WERI-Rb-1 (cell line): ENCODE results near the gene SATB2.
A peak's percentile ranks its signal among the peaks of the same experiment; 100 is the strongest.

Source experiments
- DNase-seq: peaks from one replicate; pipeline ENCODE4 v3.0.0-alpha.2; 2020
- H3K27ac ChIP-seq: fragments of 250-450 bp; sonication (Bioruptor Pico); 2 replicates; pipeline ENCODE4 v1.5.1; 2020; ENCODE audit warnings: mild to moderate bottlenecking, moderate library complexity
- H3K27me3 ChIP-seq: fragments of 250-450 bp; sonication (Bioruptor Pico); 2 replicates; pipeline ENCODE4 v1.5.1; 2021; ENCODE audit warnings: mild to moderate bottlenecking, low read depth, moderate library complexity; ENCODE audit not compliant: insufficient read depth, severe bottlenecking
- H3K36me3 ChIP-seq: fragments of 250-450 bp; sonication (Bioruptor Pico); 2 replicates; pipeline ENCODE4 v1.5.1; 2020; ENCODE audit warnings: mild to moderate bottlenecking, moderate library complexity
- H3K4me3 ChIP-seq: 2 replicates; pipeline ENCODE4 v1.5.1; 2011; ENCODE audit warnings: low read depth, mild to moderate bottlenecking, control low read depth, low read length
- H3K9me3 ChIP-seq: fragments of 250-450 bp; sonication (Bioruptor Pico); 2 replicates; pipeline ENCODE4 v1.5.1; 2021; ENCODE audit warnings: mild to moderate bottlenecking, moderate library complexity; ENCODE audit not compliant: severe bottlenecking
- CTCF ChIP-seq: IDR thresholded peaks from 2 replicates; pipeline ENCODE4 v1.5.1; 2011; ENCODE audit warnings: low read depth, mild to moderate bottlenecking, control low read depth, inconsistent platforms, low read length

Gene SATB2

GRCh38 chr2:199322151-199322550 is 135.6 kb downstream of the SATB2 start:
- Histone ChIP-seq H3K9me3 (no peaks in the 10 kb centered on the region), H3K36me3 (peaks cover 22% of the 10 kb centered on the region), H3K27me3 (no peaks in the 10 kb centered on the region), H3K4me3 (no peak overlapping the region), H3K27ac (peak overlapping the region; percentile 15; the same call in 1 of the 2 replicates)
- DNase-seq: no peak
- TF ChIP-seq CTCF: no peak

DNA sequence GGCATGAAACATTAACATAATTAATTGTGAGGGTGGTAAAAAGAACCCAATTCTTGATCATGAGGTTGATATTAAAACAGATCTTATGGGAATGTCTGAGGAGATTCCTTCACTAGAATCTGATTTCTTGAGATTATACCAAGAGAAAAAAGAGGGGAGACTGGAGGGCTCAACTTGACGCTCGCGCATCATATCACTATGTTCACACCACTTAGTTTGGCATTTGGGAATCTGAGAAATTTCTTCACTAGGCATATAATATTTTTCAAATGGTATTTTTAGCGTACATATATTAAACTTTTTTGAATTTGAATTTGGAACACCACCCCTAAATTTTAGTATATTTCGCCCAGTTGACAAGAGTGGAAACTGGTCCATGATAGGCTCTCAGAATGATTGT is 140.1 kb downstream of the SATB2 start:
- no peak for DNase-seq
- Histone ChIP-seq H3K36me3 (peaks cover 7% of the 10 kb centered on the region), H3K9me3 (no peaks in the 10 kb centered on the region), H3K4me3 (no peak overlapping the region), H3K27ac (no peak overlapping the region), H3K27me3 (no peaks in the 10 kb centered on the region)
- no peak for TF ChIP-seq CTCF

GRCh38 chr2:199316851-199317250 is 140.9 kb downstream of the SATB2 start:
- Histone ChIP-seq H3K9me3 (no peaks in the 10 kb centered on the region), H3K36me3 (peaks cover 9% of the 10 kb centered on the region), H3K4me3 (no peak overlapping the region), H3K27me3 (no peaks in the 10 kb centered on the region), H3K27ac (no peak overlapping the region)
- DNase-seq: no peak
- TF ChIP-seq CTCF: no peak

DNA sequence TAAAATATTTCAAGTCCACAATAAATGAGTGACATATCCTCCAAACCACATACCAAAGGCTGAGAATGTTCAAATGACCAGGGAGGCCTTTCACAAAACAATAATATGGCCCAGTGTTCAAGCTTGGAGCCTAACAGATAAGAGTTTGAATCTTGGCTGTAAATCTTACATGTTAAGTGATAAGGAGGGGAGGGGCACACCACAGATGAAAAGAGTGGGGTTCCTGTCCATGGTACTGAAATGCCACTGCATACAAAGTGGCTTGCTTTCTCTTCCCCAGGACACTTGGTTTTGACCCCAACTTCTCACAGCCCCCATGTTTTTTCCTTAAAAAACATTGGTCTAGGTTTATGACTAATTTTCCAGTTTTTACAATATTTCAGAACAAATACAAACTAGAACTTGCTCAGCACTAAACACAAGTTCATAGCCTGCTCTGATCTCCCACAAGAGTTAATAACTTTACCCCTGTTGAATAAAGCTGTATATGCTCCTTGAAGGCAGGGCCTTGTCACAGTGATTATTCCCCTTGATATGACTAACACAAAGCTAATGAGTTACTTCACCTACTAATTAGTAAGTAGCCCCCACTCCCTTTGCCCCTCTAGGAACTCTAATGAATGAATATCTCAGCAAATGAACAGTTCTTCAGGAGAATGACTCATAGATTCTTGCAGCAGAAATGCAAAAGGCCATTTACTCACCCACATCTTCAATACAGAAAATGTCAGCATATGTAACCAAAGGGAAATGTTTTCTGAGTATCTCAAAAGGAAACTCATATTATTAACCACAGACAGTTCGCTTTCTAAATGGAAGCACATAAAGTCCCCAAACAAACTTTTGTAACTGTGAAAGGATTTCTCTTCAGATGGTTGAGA is 142.2 kb downstream of the SATB2 start:
- Histone ChIP-seq H3K27me3 (no peaks in the 10 kb centered on the region), H3K36me3 (peaks cover 6% of the 10 kb centered on the region), H3K4me3 (no peak overlapping the region), H3K27ac (no peak overlapping the region), H3K9me3 (no peaks in the 10 kb centered on the region)
- TF ChIP-seq CTCF: no peak
- no peak for DNase-seq

GRCh38 chr2:199312931-199313330 is 144.8 kb downstream of the SATB2 start:
- H3K4me3 ChIP-seq: no peak overlapping the region
- no peak for DNase-seq
- no peak for TF ChIP-seq CTCF
- peaks cover 11% of the 10 kb centered on the region for H3K36me3 ChIP-seq
- no peak overlapping the region; the same call in 1 of the 2 replicates for H3K27ac ChIP-seq
- no peaks in the 10 kb centered on the region for H3K9me3 ChIP-seq
- no peaks in the 10 kb centered on the region for H3K27me3 ChIP-seq
